Measurements from ENCODE around the gene TMEM62.

TMEM62 gene

GRCh38 chr15:43186003-43186353, 52.6 kb downstream of the TMEM62 start:
- DNase-seq (ENCODE audit: low read depth) = no peak
- TF ChIP-seq, protein P1, sequence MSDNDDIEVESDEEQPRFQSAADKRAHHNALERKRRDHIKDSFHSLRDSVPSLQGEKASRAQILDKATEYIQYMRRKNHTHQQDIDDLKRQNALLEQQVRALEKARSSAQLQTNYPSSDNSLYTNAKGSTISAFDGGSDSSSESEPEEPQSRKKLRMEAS (IDR thresholded peaks at IDR 0.05; ENCODE audit: low read depth, low read length) = no peak
- no peak for TF ChIP-seq POLR2A (IDR thresholded peaks at IDR 0.05; ENCODE audit: extremely low read depth, insufficient read length)
- no peak for TF ChIP-seq MYC (IDR thresholded peaks at IDR 0.05; ENCODE audit: low read depth, low read length)
- TF ChIP-seq CTCF (IDR thresholded peaks at IDR 0.05; ENCODE audit: low read depth, low read length) = peak; percentile 0
- H3K4me3 ChIP-seq (ENCODE audit: low read depth, low read length) = peak overlapping the region; percentile 89

GRCh38 chr15:43187544-43188155, 54.3 kb downstream of the TMEM62 start:
- DNase-seq (ENCODE audit: low read depth) = peak; percentile 67
- TF ChIP-seq MYC (IDR thresholded peaks at IDR 0.05; ENCODE audit: low read depth, low read length) (no peak), POLR2A (IDR thresholded peaks at IDR 0.05; ENCODE audit: extremely low read depth, insufficient read length) (no peak), CTCF (IDR thresholded peaks at IDR 0.05; ENCODE audit: low read depth, low read length) (peak; percentile 47)
- TF ChIP-seq, protein P1 (IDR thresholded peaks at IDR 0.05; ENCODE audit: low read depth, low read length) = no peak
- H3K4me3 ChIP-seq (ENCODE audit: low read depth, low read length) = no peak overlapping the region

- no peak for DNase-seq (ENCODE audit: low read depth)
- no peak overlapping the region for H3K4me3 ChIP-seq (ENCODE audit: low read depth, low read length)
- TF ChIP-seq, protein P1 (IDR thresholded peaks at IDR 0.05; ENCODE audit: low read depth, low read length) = no peak
- TF ChIP-seq POLR2A (IDR thresholded peaks at IDR 0.05; ENCODE audit: extremely low read depth, insufficient read length) (no peak), CTCF (IDR thresholded peaks at IDR 0.05; ENCODE audit: low read depth, low read length) (no peak), MYC (IDR thresholded peaks at IDR 0.05; ENCODE audit: low read depth, low read length) (no peak)
These were observed 55.9 kb downstream of the TMEM62 start for GRCh38 chr15:43189296-43189695.

DNA sequence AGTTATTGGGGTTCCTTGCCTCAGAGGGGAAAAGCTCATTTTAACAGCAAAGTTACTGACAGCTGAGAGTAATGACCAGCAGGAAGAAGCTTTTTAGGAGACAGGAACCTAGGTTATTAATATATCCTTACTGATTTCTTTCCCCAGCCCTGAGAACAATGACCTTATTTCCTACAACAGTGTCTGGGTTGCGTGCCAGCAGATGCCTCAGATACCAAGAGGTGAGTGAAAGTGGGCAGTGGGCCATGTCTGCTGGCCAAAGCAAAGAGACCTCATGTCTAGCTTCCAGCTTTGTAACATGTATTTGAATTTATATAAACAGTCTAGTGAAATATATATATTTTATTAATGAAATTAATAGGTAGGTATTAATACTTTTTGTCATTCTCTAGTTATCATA, 56.8 kb downstream of the TMEM62 start:
- no peak for DNase-seq (ENCODE audit: low read depth)
- H3K4me3 ChIP-seq (ENCODE audit: low read depth, low read length) = no peak overlapping the region

GRCh38 chr15:43193710-43194109, 60.3 kb downstream of the TMEM62 start:
- H3K4me3 ChIP-seq (ENCODE audit: low read depth, low read length) = no peak overlapping the region
- no peak for DNase-seq (ENCODE audit: low read depth)
- TF ChIP-seq CTCF (IDR thresholded peaks at IDR 0.05; ENCODE audit: low read depth, low read length) (no peak), MYC (IDR thresholded peaks at IDR 0.05; ENCODE audit: low read depth, low read length) (no peak), POLR2A (IDR thresholded peaks at IDR 0.05; ENCODE audit: extremely low read depth, insufficient read length) (no peak)
- TF ChIP-seq, protein P1 (IDR thresholded peaks at IDR 0.05; ENCODE audit: low read depth, low read length) = no peak

More for the DNA sequence above, 56.8 kb downstream of the TMEM62 start:
- TF ChIP-seq CTCF (IDR thresholded peaks at IDR 0.05; ENCODE audit: low read depth, low read length) = no peak
- no peak for TF ChIP-seq MYC (IDR thresholded peaks at IDR 0.05; ENCODE audit: low read depth, low read length)
- TF ChIP-seq, protein P1 (IDR thresholded peaks at IDR 0.05; ENCODE audit: low read depth, low read length) = no peak
- TF ChIP-seq POLR2A (IDR thresholded peaks at IDR 0.05; ENCODE audit: extremely low read depth, insufficient read length) = no peak

All from NB4 (cell line).